Germinal center (tissue), 1 donor: ENCODE results near the gene RBM24.

Experiments used
- DNase-seq: peaks from one replicate; pipeline ENCODE4 v3.0.0; 2012; ENCODE audit warnings: mixed read lengths, low spot score

The RBM24 gene

DNA sequence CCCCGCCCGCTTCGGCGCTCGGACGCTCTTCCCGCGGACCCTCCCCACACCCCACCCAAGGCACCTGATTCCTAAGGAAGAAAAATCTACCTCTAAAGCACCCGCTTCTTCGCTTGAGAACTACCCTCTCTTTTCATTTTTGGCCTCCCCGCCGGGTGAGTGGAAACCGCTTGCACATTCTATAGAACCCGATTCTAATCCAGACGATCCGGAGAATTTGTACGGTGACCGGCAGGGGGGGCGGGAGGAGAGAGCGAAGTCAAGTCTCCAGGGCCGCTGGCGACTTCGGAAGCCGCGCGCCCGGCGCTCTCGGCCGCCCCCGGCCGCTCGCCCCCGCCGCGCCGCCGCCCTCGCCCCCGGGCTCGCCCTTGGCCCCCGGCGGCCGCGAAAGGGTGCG lies at the start of gene RBM24:
RBM24 (plus strand) TSS at position 262 of the 397 bp plus-strand sequence. CDS start 221 bp downstream, outside the sequence.
- peak; percentile 10 for DNase-seq

DNA sequence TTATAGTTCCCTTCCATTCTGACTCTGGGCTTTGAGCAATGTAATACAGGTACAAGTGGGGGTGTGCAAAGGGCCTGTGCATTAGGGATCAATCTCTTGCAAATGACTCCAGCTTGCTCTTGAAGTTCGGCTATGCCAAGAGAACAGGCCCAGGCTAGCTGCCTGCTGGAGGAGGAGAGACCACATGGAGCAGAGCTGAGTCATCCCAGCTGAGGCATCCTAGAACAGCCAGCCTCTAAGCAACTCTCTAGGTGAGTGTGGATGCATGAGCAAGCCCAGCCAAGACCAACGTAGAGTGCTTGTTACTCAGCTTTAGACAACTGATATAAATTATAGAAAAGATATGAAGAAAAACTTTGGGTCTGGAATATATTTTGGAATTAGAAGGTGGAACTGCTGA lies 47.6 kb upstream of the RBM24 start:
- DNase-seq = no peak

DNA sequence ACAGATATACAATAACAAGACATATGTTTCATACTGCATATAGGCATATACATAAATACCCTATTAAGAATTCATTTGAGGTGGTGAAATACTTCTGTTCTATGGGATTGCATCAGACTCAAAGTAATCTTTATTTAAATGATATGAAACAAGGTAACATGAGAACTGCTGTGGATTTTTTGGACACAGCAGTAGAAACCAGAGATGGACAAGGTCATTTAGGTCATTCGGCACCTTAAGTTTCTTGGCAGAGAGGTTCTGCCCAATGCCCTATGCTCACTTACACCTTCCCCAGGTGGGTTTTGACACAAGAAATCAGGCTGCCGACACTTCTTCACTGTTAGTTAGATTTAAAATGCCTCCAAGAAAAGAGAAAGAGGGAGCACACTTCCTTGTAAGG lies 43.9 kb upstream of the RBM24 start:
- no peak for DNase-seq

DNA sequence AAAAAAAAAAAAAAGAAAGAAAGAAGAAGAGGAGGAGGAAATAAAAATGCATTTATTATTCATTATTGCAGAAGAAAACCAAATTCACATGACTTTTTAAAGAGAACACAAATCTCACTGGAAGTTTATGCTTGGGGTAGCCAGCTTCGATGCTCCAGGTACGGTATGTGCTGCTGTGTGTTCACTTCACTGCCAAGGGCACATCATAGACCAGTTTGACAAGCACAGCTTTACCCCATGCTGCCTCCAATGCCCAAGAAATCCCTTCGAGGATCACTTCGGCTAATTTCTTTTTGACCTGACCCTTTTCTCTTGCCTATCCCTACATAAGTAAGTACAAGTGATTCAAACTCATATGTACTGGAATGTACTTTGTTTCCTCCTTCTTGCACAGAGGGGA lies 41.9 kb upstream of the RBM24 start:
- no peak for DNase-seq

DNA sequence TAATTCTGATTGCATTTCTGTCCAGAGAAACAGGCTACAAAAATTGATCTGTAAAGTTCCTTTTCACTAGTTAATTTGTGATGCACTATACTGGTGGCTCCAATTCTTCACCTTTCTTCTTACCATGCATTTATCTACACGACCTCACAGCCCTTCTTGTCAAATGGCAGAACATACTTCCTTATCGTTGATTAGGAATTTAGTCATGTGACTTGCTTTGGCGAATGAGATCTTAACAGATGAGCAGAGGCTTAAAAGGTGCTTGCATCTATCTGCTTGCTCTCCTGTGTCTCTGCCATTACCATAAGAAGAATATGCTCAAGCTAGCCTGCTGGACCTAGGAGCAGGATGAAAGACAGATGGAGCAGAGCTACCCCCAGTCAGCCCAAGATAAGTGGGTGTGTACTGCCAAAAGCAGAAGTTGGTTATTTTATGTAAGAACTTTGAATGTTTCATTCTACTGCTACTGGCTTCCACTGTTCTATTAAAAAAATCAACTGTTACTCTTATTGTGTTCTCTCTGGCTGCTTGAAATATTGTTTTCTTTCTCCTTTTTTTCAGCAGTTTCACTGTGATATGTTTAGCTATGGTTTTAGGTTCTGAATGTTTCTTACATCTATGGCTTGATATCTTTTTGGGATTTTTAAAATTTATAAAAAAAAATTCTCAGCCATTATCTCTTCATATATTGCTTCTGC lies 40.2 kb upstream of the RBM24 start:
- DNase-seq = no peak

DNA sequence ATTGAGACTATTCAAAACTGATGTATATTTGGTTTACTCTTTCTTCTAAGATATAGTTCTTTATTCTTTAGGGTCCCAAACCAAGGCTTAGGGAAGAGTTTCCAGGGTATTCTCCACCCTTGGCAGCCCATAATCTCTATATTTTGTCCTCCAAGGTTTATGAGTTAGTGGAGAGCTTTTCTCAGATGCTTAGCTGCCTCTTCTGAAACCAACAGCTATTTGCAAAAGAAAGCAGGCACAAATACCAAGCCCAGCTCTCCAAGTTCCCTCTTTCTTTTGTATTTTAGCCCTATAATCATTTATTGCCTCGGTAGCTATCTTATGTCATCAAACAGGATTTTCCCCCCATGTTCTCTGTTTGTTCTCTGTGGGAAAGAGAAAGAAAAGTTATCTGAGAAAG lies 39.1 kb upstream of the RBM24 start:
- DNase-seq = no peak

DNA sequence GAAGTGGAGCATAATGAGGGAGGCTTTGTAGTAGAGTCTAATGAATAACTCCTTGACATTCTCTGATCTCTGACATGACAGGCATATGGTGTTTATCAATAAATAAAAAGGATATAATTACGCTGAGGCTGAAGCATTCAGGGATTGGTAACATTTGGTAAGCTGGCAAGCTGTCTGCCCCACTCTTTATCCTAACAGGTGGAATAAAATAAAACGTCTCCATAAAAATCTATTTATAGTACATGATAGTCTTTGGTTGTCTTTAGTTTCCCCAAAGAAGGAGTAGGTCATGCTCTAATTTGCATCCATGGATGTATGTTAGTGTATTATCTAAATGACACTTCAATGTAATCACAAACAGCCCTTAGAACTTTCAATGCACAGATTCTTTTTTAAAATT lies 30.9 kb upstream of the RBM24 start:
- DNase-seq = no peak

DNA sequence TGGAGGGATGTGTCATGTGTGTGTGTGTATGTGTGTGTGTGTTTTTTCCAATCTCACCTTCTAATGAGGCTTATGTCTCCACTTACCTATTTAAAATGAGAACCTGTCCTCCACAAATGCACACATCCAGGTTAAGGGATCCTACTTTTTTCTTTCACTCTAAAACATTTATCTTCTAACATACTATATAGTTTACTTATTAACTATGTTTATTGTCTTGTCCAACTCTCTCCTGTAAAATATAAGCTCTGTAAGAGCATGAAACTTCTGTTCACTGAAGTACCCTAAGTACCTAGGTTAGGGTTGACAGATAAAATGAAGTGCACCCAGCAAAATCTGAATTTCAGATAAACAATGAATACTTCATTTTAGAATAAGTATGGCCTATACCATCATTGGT lies 29.2 kb upstream of the RBM24 start:
- no peak for DNase-seq

DNA sequence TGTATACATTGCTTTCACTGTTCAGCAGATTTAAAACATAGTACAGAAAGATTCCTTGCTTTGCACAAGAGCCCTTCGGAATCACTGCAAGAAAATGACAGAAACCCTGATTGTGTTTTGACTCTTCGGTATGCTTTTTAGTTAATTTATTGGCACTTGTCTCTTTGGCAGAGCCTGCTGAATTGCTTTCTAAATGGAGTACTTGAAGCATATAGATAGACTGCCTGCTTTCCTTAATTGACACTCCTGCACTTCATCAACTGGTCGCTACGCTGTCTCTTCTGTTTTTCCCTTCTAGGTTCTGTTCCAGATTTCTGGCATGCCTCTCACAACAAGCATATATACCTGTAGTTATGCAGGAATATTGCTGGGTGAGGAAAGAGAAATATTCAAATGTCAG lies 22.4 kb upstream of the RBM24 start:
- no peak for DNase-seq

DNA sequence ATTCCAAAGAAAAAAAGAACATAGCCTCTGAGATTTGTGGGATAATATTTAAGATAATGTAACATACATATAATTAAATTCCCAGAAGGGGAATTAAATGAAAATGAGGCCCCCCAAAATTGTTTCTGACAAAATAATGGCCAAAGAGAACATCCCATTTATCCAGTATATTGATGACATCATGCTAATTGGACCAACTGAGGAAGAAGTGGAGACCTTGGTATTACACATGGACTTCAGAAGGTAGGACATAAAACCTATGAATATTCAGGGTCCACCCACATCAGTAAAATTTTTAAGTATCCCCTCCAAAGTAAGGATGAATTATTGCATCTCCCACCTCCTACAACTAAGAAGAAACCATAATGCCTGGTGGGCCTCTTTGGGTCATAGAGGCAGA lies 15.6 kb upstream of the RBM24 start:
- no peak for DNase-seq

DNA sequence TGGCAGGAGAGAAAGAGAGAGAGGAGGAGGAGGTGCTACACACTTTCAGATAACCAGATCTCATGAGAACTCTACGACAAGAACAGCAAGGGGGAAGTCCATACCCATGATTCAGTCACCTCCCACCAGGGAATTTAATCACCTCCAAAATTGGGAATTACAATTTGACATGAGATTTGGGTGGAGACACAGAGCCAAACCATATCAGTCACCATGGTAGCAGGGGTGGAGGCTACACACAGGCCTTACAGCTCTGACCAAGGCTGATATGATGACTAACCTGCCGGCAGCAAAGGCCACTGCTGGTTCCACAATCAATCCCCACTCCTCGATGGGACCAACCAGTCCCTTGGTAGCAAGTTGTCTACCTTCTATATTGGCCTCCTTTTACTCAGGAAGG lies 13.6 kb upstream of the RBM24 start:
- DNase-seq = no peak

DNA sequence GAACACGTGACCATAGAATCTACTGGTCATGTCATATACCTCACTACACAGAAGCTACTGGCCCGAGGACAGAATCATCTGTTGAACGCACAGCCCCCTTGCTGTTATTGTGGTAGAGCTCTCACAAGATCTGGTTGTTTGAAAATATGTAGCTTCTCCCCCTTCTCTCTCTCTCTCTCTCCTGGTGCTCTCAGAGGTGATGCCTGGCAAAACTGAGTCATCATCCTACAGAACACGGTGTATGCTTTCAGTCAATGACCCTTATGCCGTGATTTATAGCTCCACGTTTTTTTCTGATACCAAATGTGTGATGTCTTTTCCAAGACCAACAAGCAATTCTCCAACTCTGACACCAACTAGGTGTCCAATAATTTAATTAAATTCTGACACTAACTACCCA lies 13.0 kb upstream of the RBM24 start:
- no peak for DNase-seq

DNA sequence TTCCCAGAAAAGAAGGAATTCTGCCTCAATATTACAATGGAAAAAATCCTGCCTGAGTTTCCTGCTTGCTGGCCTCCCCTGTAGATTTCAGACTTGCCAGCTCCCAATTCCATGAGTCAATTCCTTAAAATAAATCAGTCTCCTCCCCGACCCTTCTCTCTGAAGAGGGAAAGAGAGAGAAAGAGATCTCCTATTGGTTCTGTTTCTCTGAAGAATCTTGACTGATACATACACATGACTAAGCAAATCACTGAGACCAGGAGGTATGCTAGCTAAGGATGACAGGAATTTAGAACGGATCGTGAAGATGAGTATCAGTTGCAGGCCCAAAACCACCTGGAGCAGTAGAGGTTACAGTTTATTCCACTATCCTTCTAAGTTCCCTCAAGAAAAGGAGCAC lies 11.3 kb upstream of the RBM24 start:
- no peak for DNase-seq

DNA sequence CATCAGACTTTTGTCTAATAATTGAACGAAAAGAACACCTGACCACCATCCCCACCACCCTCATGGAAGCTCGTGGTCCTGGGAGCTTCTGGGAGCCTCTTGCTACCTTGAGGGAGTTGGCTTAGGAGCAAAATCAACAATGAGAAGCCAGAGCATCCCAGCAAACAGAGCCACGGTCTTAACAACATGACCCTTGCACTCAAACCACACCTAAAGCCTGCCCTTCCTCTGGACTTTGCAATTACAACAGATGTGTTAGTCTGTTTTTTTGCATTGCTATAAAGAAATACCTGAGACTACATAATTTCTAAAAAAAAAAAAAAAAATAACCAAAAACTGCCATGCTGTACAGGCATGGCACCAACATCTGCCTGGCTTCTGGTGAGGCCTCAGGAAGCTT lies 9.5 kb upstream of the RBM24 start:
- no peak for DNase-seq

DNA sequence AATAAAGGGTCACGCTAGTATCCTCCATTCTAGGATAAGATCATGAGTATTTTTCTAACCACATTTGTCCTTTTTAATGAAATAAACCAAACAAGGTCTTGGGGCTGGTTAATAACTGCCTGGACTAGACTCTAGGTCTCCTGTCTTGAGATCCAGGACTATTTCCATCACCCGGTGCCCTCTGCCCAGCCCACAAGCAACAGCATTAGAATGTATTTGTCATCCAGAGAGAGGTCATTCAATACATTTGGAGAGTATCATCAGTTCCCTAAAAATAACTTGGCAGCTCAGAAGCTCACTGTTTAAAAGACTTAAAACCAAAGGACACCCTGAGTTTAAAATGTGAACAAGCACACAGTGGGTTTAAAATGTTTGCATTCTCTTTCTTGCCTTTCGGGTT lies 4.4 kb upstream of the RBM24 start:
- no peak for DNase-seq

DNA sequence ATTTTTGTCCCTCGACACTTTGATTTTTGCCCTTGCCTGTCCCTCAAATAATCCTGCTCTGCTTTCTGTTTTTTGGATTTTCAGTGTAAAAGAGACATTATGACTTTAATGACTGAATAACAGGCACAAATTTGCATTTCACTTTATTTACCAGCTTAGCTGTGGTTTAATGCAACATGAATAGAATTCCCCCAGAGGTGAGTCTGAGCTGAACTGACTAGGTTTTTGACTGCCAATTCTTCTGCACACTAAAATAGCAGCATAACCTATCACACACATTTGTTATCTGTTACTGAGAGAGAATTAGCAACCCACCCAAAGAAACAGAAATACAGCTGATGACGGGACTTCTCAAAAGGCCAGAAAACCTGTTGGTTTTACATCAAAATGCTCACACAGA lies 3.9 kb upstream of the RBM24 start:
- DNase-seq = no peak

DNA sequence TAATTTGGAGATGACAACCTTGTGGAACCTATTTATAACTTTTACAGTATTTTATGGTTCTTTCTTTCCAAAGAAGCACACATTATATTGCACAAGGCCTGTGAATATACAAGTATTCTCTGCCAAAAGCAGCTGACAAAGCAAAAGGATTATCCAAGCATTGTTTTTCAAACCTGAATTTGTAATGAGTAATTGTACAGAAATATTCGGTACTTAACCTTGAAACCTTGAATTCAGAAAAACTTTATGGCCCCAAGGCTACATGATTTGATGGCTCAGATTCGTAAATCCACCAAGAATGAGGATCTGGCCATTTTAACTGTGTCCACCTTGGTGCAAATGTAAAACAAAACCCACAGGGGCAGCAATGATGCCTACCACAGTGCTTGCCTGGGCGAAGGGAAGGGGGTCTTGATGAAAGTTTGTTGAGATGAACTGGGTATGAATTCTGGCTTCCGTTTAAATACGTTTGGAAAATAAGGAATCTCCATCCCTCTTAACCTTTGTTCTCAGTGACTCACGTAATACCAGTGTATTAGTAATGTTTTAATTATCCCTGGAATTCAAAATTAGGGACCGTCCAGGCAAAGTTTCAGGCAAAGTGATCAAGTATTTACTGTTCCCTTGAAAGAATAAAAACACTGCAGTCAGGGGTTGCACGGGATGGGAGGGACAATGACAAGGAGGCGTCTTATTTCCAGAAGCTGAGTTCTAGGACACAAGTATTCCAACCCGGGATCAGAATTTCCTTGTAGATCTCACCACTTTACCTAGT lies 2.7 kb upstream of the RBM24 start:
- no peak for DNase-seq

DNA sequence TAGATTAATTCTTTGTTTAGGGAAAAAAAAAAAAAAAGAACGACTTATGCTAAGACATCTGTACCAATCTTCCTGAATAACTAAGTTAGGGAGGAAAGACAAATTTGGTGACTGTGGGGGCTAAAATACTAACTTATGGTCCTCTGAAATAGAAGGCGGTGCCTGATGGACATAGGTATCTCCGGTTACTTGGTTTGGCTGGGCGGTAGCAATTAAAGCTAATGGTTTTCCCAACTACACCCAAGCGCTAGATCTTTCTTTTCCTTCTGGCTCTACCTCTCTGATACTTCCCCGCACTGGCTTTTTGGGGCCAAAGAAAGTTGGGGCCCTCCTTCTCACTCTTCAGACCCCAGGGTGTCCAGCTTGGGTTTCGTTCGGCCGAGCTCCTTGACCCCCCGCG lies 1.0 kb upstream of the RBM24 start:
- no peak for DNase-seq

DNA sequence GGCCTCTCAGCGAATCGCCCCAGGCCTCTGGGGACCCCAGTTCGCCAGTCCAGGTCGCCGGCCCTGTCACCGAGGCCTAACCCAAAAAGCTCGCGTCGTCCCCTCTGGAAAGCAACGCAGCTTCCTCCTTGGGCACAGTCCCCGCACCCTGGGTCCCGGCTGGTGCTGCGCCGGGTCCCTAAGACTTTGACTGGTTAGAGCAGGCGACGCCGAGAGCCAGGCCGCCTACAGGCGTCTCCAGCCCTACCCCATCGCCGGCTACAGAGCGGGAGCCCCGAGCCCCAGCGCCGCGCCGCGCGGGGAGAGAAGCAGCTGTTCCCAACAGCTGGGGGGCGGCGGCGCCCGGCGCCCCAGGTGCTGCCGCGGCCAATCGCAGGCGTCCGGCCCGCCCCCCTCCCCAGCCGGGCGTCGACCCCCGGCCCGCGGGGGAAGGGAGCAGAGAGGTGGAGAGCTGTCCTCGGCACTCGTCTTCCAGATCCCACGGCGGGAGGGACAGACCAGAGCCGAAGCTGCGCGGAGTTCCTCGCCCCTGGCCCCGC lies 540 bp upstream of the RBM24 start:
- DNase-seq = no peak

DNA sequence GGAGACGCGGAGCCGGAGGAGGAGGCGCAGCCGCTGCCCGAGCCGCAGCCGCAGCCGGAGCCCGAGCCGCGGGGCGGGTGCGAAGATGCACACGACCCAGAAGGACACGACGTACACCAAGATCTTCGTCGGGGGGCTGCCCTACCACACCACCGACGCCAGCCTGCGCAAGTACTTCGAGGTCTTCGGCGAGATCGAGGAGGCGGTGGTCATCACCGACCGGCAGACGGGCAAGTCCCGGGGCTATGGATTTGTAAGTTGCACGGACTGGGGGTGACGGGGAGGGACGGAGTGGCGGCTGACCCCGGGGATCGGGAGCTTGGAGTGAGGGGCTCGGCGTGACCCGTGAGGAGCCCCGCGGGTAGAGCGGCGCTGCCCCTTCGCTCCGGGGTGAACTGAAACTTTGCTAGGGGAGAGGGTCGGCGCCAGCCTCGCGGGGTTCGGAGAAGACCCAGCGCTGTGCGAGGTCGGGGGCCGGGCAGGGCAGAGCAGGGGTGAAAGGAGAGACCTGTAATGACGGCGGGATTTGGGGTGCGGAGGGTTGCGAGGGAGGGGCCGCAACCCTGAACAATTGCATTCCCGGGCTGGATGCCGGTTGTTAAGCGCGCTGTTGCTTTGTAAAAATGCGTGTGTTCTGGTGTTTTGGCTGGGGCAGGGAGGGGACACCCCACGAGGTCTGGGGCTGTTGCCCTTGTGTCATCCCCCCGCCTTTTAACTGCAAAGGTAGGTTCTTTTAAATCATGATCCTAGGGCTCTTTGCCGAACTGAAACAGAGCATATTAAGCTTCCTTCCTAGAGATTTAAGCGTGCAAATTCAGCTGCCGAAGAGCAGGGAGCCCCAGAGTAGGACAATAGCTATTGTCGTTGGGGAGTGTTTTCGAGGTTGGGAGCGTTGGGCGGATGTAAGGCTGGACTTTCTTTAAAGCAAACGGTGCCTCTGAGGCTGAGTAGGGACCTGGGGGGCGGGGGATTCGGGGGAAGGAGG lies 628 bp downstream of the RBM24 start:
- DNase-seq = no peak

DNA sequence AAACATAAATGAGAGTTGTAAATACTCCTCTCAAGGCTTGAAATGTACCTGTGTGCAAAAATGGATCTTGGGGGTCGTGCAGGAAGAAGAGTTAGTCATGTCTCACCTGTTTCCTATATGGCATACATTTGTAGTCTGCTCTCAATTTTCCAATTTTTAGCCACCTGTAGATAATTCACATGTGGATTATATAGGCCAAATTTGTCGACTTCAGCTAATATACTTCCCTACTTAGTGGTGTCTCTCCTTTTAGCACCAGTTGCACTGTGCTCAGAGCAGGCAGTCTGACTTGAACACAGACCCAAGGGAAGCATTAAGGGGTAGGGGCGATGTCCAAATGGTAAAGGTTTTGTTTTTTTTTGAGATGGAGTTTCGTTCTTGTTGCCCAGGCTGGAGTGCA lies 1.9 kb downstream of the RBM24 start:
- DNase-seq = no peak

DNA sequence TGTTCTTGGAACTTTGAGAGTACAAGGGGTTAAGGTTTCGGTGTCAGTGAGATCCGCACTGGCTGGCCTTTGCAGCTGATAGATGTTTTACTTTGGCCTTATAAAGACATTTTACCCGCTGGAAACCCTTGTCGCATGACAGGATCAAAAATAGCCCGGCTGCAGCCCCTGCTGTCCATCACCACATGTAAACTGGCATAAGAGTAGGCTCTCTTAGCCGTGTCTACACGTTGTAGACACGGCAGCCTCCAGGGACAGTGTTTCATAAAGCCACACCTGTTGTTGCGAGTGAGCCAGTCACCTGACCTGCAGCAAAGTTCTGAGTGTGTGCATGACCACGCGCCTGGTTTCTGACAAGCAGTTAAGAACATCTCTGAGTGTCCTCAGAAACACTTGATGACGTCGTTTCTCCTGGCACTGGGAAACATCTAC lies 8.5 kb downstream of the RBM24 start:
- DNase-seq = no peak
